Natural killer cell (primary cell): ENCODE results near the gene FBP2. TPM values are rescaled to one million over a fixed set of nuclear protein-coding genes. Genes with fewer than 3 reads are reported as not detected.

Source experiments
- ATAC-seq, 3 donors: fragments of 150-1000 bp in 2 of 3; fragments of 200-7000 bp in 1 of 3; cut with Tn5 transposase; 1 replicate in 1 of 3; 2 replicates in 2 of 3; pipeline ENCODE4 v1.10.0; 2021; ENCODE audit warnings: mild to moderate bottlenecking in 2 of 3, moderate library complexity in 2 of 3
- DNase-seq, 2 donors: peaks; one replicate each; pipeline versions ENCODE4 v3.0.0 to v3.0.0-alpha.2; 2013 to 2021; ENCODE audit warnings: mixed read lengths in 1 of 2
- H3K27ac ChIP-seq: one replicate; pipeline ENCODE4 v1.5.1; 2013; ENCODE audit warnings: mild to moderate bottlenecking, low read length
- H3K27me3 ChIP-seq: one replicate; pipeline ENCODE4 v1.6.1; 2013; ENCODE audit warnings: low read length; ENCODE audit not compliant: control insufficient read depth, insufficient read depth
- H3K36me3 ChIP-seq: one replicate; pipeline ENCODE4 v1.6.1; 2013; ENCODE audit warnings: low read length; ENCODE audit not compliant: control insufficient read depth, insufficient read depth
- H3K4me1 ChIP-seq: one replicate; pipeline ENCODE4 v1.6.1; 2013; ENCODE audit warnings: low read length; ENCODE audit not compliant: control insufficient read depth, insufficient read depth
- H3K4me3 ChIP-seq: one replicate; pipeline ENCODE4 v1.5.1; 2013; ENCODE audit warnings: low read length
- H3K9me3 ChIP-seq: one replicate; pipeline ENCODE4 v1.6.1; 2013; ENCODE audit warnings: low read length; ENCODE audit not compliant: control insufficient read depth, insufficient read depth
- H3K27ac Mint-ChIP-seq, 2 donors: one replicate each; pipeline ENCODE4 v1.8.0; 2022; ENCODE audit warnings: mild to moderate bottlenecking in 2 of 2, mixed read lengths in 2 of 2, moderate library complexity in 1 of 2
- H3K27me3 Mint-ChIP-seq, 2 donors: one replicate each; pipeline ENCODE4 v1.8.0; 2022; ENCODE audit warnings: low read depth in 2 of 2, mixed read lengths in 2 of 2
- H3K36me3 Mint-ChIP-seq: one replicate; pipeline ENCODE4 v1.8.0; 2022; ENCODE audit warnings: mixed read lengths
- H3K4me1 Mint-ChIP-seq, 2 donors: one replicate each; pipeline ENCODE4 v1.8.0; 2022; ENCODE audit warnings: mixed read lengths in 2 of 2
- H3K4me3 Mint-ChIP-seq: one replicate; pipeline ENCODE4 v1.8.0; 2022; ENCODE audit warnings: mild to moderate bottlenecking, moderate library complexity, mixed read lengths
- H3K9me3 Mint-ChIP-seq, 2 donors: one replicate each; pipeline ENCODE4 v1.8.0; 2022; ENCODE audit warnings: mixed read lengths in 2 of 2
- WGBS: methylation state at CpG from one replicate; pipeline ENCODE4 v1.1.7; 2013; ENCODE audit warnings: missing lambda C conversion rate; ENCODE audit not compliant: insufficient coverage; 5-methylcytosine and 5-hydroxymethylcytosine counted together
- intact Hi-C: fragments of 100-400 bp; cut with micrococcal nuclease; formaldehyde crosslinking; loops from one replicate; pipeline ENCODE4 v1.14.2; 2022
- total RNA-seq, 4 donors: library from RNA; stranded (reverse); fragments of 120-200 nt in 1 of 4; gene quantifications; one replicate each; pipeline versions ENCODE4 v1.2.3 to v1.2.4, GENCODE V29; 2013 to 2022
- TF ChIP-seq, protein P1 (sequence below): fragments of 200-600 bp; IDR thresholded peaks from one replicate; pipeline ENCODE4 v1.8.0; 2022; ENCODE audit warnings: antibody characterized with exemption

Gene FBP2
- total RNA-seq, 3 donors from 2014 or later (not counting 1 experiment from before 2014, with no cell fraction given), result not detected

GRCh38 chr9:94557376-94557775 is 36.2 kb downstream of the FBP2 start:
- H3K4me3 Mint-ChIP-seq, result no peak overlapping the region
- no peak for DNase-seq
- TF ChIP-seq, protein P1, sequence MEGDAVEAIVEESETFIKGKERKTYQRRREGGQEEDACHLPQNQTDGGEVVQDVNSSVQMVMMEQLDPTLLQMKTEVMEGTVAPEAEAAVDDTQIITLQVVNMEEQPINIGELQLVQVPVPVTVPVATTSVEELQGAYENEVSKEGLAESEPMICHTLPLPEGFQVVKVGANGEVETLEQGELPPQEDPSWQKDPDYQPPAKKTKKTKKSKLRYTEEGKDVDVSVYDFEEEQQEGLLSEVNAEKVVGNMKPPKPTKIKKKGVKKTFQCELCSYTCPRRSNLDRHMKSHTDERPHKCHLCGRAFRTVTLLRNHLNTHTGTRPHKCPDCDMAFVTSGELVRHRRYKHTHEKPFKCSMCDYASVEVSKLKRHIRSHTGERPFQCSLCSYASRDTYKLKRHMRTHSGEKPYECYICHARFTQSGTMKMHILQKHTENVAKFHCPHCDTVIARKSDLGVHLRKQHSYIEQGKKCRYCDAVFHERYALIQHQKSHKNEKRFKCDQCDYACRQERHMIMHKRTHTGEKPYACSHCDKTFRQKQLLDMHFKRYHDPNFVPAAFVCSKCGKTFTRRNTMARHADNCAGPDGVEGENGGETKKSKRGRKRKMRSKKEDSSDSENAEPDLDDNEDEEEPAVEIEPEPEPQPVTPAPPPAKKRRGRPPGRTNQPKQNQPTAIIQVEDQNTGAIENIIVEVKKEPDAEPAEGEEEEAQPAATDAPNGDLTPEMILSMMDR, result no peak
- Histone ChIP-seq H3K36me3 (no peaks in the 10 kb centered on the region), H3K27ac (no peak overlapping the region), H3K4me1 (peaks cover 7% of the 10 kb centered on the region), H3K4me3 (no peak overlapping the region), H3K27me3 (peaks cover 2% of the 10 kb centered on the region), H3K9me3 (no peaks in the 10 kb centered on the region)
- no peak overlapping the region for H3K27ac Mint-ChIP-seq
- no peaks in the 10 kb centered on the region for H3K36me3 Mint-ChIP-seq
- 93% methylated on average over 4 of the region's 4 CpGs for WGBS
- peaks cover 2 to 6% of the 10 kb centered on the region in 2 donors for H3K27me3 Mint-ChIP-seq
- no peaks in the 10 kb centered on the region for H3K4me1 Mint-ChIP-seq
- intact Hi-C loops, result no loop called here
- no peaks in the 10 kb centered on the region for H3K9me3 Mint-ChIP-seq
- no peak for ATAC-seq

DNA sequence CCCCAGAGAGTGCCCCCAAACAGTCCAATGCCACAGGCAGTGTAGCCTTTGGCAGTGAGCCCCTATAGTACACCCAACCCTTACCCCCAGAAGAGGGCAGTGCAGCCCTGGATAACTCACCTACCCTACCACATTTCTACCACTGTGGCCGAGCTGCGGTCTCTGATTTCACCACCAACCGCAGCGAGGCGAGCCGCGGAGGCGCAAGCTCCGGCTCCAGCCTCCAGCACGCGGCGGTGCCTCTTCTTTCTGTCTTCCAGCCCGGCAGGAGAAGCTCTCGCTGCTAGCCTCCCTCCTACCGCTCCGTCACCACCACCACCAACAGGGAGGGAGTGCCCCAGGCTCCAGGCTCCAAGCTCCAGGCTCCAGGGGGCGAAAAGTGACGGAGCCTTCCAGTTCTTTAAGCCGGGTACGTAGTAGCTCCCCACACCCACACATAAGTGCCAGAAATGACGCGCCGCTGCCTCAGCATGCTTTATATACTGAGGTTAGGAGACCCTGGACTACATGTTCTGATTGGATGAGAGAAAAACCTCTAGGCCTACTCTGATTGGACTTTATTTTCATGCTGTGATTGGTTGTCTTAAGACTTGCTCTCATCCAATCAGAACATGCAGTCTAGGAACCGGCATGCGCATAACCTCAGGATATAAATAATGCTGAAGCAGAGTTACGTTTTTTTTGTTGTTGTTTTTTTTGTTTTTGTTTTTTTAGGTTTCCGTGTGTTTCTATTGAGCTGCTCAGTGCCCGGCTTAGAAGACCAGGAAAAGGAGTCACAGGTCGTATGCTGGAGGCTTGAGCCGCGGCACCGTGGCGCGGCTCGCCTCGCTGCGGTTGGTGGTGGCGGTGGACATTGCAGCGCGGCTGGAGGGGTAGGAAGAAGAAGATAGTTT is 38.9 kb downstream of the FBP2 start, which contains the start of gene PCAT7:
Gene PCAT7, plus strand, starts transcription at position 645 of the 893 bp plus-strand sequence.
- intact Hi-C loops, result no loop called here
- H3K36me3 Mint-ChIP-seq, result no peaks in the 10 kb centered on the region
- H3K27me3 Mint-ChIP-seq, result peaks cover 3 to 20% of the 10 kb centered on the region in 2 donors
- H3K4me1 ChIP-seq, result peaks cover 7% of the 10 kb centered on the region
- 78% methylated on average over 40 of the region's 40 CpGs for WGBS
- H3K4me3 Mint-ChIP-seq, result no peak within 1 kb of the TSS
- no peaks in the 10 kb centered on the region for H3K36me3 ChIP-seq
- H3K27ac Mint-ChIP-seq, result no peak within 1 kb of the TSS
- DNase-seq (peak in 1 of 2 donors; percentile 54), ATAC-seq (peak in 2 of 3 donors; percentile 35 to 84)
- H3K4me1 Mint-ChIP-seq, result no peaks in the 10 kb centered on the region
- TF ChIP-seq, protein P1, result no peak
- no peaks in the 10 kb centered on the region for H3K9me3 Mint-ChIP-seq
- no peak within 1 kb of the TSS for H3K4me3 ChIP-seq
- H3K27me3 ChIP-seq, result peaks cover 5% of the 10 kb centered on the region
- no peak within 1 kb of the TSS for H3K27ac ChIP-seq
- no peaks in the 10 kb centered on the region for H3K9me3 ChIP-seq

GRCh38 chr9:94554078-94554438 is 39.6 kb downstream of the FBP2 start:
- DNase-seq (no peak), ATAC-seq (peak in 1 of 3 donors; percentile 17)
- peaks cover 7% of the 10 kb centered on the region for H3K4me1 ChIP-seq
- H3K27ac ChIP-seq, result no peak overlapping the region
- H3K27me3 ChIP-seq, result peaks cover 5% of the 10 kb centered on the region
- H3K4me1 Mint-ChIP-seq, result no peaks in the 10 kb centered on the region
- TF ChIP-seq, protein P1, result no peak
- H3K9me3 ChIP-seq, result no peaks in the 10 kb centered on the region
- 82% methylated on average over 16 of the region's 16 CpGs for WGBS
- intact Hi-C loops, result no loop called here
- H3K9me3 Mint-ChIP-seq, result no peaks in the 10 kb centered on the region
- no peaks in the 10 kb centered on the region for H3K36me3 ChIP-seq
- H3K27ac Mint-ChIP-seq, result no peak overlapping the region
- H3K36me3 Mint-ChIP-seq, result no peaks in the 10 kb centered on the region
- no peak overlapping the region for H3K4me3 ChIP-seq
- H3K4me3 Mint-ChIP-seq, result no peak overlapping the region
- H3K27me3 Mint-ChIP-seq, result peaks cover 5 to 26% of the 10 kb centered on the region in 2 donors
